Measurements from ENCODE around the gene TMPRSS4. TPM values are rescaled to one million over a fixed set of nuclear protein-coding genes. Genes with fewer than 3 reads are reported as not detected.

The TMPRSS4 gene
- polyA plus RNA-seq, 1 experiment = not detected

- Histone ChIP-seq H3K9me3 (ENCODE audit: control insufficient read depth, insufficient read depth, low read length) (no peaks in the 10 kb centered on the region; the same call in 1 of the 2 replicates), H3K4me3 (ENCODE audit: low read depth, low read length) (no peak overlapping the region), H3K27ac (ENCODE audit: low read depth, low read length) (no peak overlapping the region), H3K27me3 (ENCODE audit: control insufficient read depth, insufficient read depth, low read length) (peaks cover 33% of the 10 kb centered on the region)
- CTCF ChIA-PET = interaction anchor here (5.6 kb wide), 1 partner anchor 29 kb away, joined by 71 read pairs; no protein-coding TSS in a partner anchor
- no peak for TF ChIP-seq CTCF (IDR thresholded peaks at IDR 0.05; ENCODE audit: low read depth, low read length)
- no peak for DNase-seq (ENCODE audit: low read depth, low spot score)
- POLR2A ChIA-PET = no interaction called here
Observed at GRCh38 chr11:118142081-118142480, 65.2 kb downstream of the TMPRSS4 start.

- ChIA-PET CTCF (interaction anchor here (1.9 to 5.6 kb wide), 3 partner anchors 29 to 209 kb away, joined by 5 to 71 read pairs (median 24); no protein-coding TSS in a partner anchor), POLR2A (no interaction called here)
- DNase-seq (ENCODE audit: low read depth, low spot score) = no peak
Observed at GRCh38 chr11:118142809-118143208, 65.9 kb downstream of the TMPRSS4 start.

GRCh38 chr11:118143661-118144185, 66.8 kb downstream of the TMPRSS4 start:
- H3K9me3 ChIP-seq (ENCODE audit: control insufficient read depth, insufficient read depth, low read length) = no peaks in the 10 kb centered on the region; the same call in 1 of the 2 replicates
- CTCF ChIA-PET = interaction anchor here (0.5 to 5.6 kb wide), 6 partner anchors 28 to 208 kb away, joined by 3 to 71 read pairs (median 5); no protein-coding TSS in a partner anchor
- POLR2A ChIA-PET = no interaction called here
- H3K27ac ChIP-seq (ENCODE audit: low read depth, low read length) = no peak overlapping the region
- H3K27me3 ChIP-seq (ENCODE audit: control insufficient read depth, insufficient read depth, low read length) = peaks cover 41% of the 10 kb centered on the region
- TF ChIP-seq CTCF (IDR thresholded peaks at IDR 0.05; ENCODE audit: low read depth, low read length) = no peak
- no peak overlapping the region for H3K4me3 ChIP-seq (ENCODE audit: low read depth, low read length)
- DNase-seq (ENCODE audit: low read depth, low spot score) = no peak

More at GRCh38 chr11:118142809-118143208, 65.9 kb downstream of the TMPRSS4 start:
- no peak overlapping the region for H3K27ac ChIP-seq (ENCODE audit: low read depth, low read length)
- no peak overlapping the region for H3K4me3 ChIP-seq (ENCODE audit: low read depth, low read length)
- TF ChIP-seq CTCF (IDR thresholded peaks at IDR 0.05; ENCODE audit: low read depth, low read length) = no peak
- H3K9me3 ChIP-seq (ENCODE audit: control insufficient read depth, insufficient read depth, low read length) = no peaks in the 10 kb centered on the region; the same call in 1 of the 2 replicates
- H3K27me3 ChIP-seq (ENCODE audit: control insufficient read depth, insufficient read depth, low read length) = peaks cover 37% of the 10 kb centered on the region

GRCh38 chr11:118144301-118145268, 67.7 kb downstream of the TMPRSS4 start:
- Histone ChIP-seq H3K4me3 (ENCODE audit: low read depth, low read length) (no peak overlapping the region), H3K27me3 (ENCODE audit: control insufficient read depth, insufficient read depth, low read length) (peaks cover 43% of the 10 kb centered on the region), H3K27ac (ENCODE audit: low read depth, low read length) (no peak overlapping the region), H3K9me3 (ENCODE audit: control insufficient read depth, insufficient read depth, low read length) (no peaks in the 10 kb centered on the region; the same call in 1 of the 2 replicates)
- ChIA-PET POLR2A (no interaction called here), CTCF (interaction anchor here (0.5 to 5.6 kb wide), 7 partner anchors 21 to 207 kb away, joined by 3 to 71 read pairs (median 5); no protein-coding TSS in a partner anchor)
- TF ChIP-seq CTCF (IDR thresholded peaks at IDR 0.05; ENCODE audit: low read depth, low read length) = no peak
- no peak for DNase-seq (ENCODE audit: low read depth, low spot score)

All from AG04450 (cell line).